Left renal pelvis (tissue), 4 donors: Measurements from ENCODE around the gene IKZF1. TPM values are rescaled to one million over a fixed set of nuclear protein-coding genes. Genes with fewer than 3 reads are reported as not detected.

ENCODE experiments used
- DNase-seq, 4 donors: peaks; one replicate each; pipeline ENCODE4 v3.0.0-alpha.2; 2013; ENCODE audit warnings: low read depth in 4 of 4, low spot score in 3 of 4
- polyA plus RNA-seq, 4 donors: library from polyadenylated mRNA; unstranded; fragments of 120-200 nt; gene quantifications; one replicate each; pipeline ENCODE4 v1.2.1, GENCODE V29; 2013; ENCODE audit not compliant: insufficient read length in 4 of 4

The IKZF1 gene
- 1 to 10 TPM in 3 of 4 donors, under 1 TPM in 1; 0.98 to 3.1 (median 2.1) TPM for polyA plus RNA-seq

DNA sequence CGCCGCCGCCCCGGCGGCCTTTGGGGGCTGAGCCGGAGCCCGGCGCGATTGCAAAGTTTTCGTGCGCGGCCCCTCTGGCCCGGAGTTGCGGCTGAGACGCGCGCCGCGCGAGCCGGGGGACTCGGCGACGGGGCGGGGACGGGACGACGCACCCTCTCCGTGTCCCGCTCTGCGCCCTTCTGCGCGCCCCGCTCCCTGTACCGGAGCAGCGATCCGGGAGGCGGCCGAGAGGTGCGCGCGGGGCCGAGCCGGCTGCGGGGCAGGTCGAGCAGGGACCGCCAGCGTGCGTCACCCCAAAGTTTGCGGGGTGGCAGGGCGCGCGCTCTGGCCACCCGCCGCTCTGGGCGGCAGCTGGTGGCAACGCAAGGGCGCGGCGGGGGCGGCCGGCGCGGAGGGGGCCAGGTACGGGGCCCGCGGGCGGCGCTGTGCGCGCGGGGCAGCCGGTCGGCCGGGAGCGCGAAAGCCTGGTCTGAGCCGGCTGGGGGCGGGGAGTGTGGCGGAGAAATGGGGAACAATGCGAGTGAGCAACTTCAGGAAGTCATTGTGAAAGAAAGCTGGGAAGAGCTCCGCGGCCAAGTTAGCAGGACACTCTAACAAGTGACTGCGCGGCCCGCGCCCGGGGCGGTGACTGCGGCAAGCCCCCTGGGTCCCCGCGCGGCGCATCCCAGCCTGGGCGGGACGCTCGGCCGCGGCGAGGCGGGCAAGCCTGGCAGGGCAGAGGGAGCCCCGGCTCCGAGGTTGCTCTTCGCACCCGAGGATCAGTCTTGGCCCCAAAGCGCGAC is at the start of gene IKZF1:
Gene IKZF1 (plus strand): TSS at position 588 of the 782 bp plus-strand sequence. CDS start 14,346 bp downstream, outside the sequence.
- DNase-seq, result no peak

- DNase-seq, result no peak
Observed at GRCh38 chr7:50261593-50261992, 42.9 kb upstream of the IKZF1 start.

GRCh38 chr7:50262446-50262845 is 42.1 kb upstream of the IKZF1 start:
- no peak for DNase-seq

DNA sequence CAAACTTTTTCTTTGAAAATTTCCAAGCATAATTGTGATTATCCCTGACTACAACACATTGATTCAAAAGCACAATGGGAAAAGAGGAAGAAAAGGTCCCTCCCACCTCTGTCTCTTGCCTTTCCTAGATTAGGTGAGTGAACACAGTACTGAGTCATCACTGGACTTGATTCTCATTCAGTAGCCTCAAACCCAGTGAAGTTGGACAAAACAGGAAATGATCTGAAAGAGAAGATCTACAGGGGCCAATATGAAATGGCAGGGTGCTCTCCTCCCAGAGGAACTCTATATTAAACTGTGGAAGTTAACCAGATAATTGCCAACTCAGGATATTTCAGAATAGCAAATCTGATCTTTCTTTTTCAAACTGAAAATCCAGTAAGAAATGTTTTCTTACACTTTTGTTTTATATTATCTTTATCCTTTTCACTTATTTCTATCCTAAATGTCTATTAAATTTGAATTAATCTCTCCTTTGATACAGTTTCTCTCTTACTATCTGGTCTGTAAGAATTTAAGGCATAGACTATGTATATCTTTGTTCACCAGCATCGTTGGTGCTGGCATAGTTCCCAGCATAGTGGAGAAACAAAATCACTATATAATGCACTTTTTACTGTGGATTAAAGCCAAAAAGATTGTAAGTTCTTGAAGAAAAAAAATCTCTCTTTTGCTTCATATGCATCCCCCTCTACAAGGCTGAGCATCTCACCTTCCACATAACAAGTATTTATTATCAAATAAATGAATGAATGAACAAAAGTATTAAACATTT is 41.4 kb upstream of the IKZF1 start:
- DNase-seq, result no peak

- DNase-seq, result no peak
Observed at GRCh38 chr7:50264908-50265307, 39.6 kb upstream of the IKZF1 start.

DNA sequence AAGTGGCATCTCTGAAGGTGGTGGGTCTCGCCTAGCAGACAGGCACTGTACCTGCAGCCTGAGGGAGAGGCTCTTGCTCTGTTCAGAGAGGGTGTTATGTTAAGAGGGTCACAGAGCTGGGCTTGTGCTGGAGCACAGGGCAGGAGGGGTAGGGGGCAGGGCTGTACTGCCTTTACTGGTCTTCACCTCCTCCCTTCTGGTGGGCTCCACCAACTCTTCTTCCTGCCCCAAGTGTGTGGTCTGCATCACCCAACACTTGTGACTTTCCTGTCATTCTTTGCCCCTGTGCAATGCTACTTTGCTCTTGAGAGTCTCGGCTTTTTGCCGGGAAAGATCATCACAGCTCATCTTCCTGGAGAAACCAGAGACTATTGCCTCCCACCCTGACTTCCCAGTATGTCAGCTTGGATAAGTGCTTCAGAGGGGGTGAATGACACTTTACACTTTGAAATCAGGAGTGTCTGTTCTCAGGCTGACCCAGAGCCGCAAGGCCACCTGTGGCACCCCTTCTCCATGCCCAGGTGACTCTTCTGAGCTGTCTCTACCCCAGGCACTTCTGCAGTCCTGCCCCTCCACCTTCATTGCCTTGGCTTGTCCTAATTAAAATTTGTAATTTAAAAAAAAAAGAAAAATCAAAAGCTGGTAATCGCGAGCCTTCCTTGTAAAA is 38.4 kb upstream of the IKZF1 start:
- no peak for DNase-seq

DNA sequence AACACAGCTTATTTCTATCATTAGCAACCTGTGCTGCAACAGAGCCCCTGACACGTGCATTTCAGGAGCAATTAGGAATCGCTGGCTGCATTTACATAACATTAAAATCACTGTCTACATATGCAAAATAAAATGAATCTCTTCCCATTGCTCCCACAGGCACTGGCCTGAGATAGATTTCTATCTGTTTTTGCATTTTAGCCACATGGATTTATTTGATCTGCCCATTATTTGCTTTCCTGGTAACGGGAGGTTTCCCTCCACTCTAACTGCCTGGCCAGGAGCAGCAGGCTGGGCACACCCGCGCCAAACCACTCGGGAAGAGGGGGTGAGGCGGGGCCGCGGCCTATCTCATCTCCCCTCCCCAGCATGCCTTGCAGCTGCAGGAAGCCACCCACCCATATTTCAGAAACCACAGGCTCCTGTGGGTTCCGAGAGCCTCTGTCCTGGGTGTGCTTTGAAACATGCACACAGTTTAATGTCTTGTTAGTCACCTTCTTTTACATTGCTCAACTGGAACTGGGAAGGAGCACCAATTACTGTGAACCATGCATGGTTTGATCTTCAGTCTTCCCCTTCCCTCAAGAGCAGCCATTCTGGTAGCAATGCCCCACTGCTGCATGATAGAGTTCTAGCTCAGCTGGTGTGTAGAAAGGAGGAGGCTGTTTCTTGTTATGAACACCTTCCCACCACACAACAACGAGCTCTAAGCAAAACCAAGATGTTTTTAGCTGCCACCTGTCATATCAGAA is 37.7 kb upstream of the IKZF1 start:
- DNase-seq, result no peak

GRCh38 chr7:50267525-50268041 is 36.9 kb upstream of the IKZF1 start:
- DNase-seq, result no peak

GRCh38 chr7:50268223-50268622 is 36.3 kb upstream of the IKZF1 start:
- no peak for DNase-seq

DNA sequence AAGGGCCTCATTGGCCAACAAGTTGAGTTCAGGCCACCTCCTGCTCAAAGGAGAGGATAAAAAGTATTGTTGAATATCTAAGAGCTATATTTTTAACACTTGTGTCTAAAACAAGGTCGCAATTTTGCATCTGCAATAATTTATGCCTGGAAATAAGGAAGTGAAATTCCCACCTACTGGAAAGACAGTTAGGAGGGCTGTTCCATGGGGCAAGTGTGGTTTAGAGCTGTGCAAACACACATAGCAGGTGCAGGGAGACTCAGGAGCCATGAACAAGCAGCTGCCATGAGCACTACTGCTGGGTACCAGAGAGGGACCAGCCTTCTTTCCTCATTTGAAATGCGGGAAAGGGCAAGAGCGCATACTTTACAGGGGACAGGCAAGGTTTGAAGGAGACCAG is 35.5 kb upstream of the IKZF1 start:
- no peak for DNase-seq

DNA sequence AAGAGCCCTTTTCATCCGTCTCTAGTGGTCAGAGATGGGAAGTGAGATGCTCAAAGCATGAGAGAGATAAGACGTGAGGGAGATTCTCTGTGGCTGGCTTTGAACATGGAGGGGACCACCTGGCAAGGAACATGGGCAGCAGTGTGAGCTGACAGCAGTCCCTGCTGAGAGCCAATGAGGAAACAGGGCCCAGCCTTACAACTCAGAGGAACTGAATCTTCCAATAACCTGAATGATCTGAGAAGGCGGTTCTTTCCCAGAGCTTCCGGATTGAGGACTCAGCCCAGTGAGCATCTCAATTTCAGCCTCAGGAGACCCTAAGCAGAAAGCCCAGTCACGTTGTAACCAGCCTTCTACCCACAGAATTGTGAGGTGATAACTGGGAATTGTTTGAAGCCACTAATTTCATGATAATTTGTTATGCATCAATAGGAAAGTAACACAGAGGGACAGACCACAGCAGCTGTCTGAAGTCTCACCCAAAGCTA is 33.9 kb upstream of the IKZF1 start:
- DNase-seq, result no peak

GRCh38 chr7:50272808-50273207 is 31.7 kb upstream of the IKZF1 start:
- no peak for DNase-seq

DNA sequence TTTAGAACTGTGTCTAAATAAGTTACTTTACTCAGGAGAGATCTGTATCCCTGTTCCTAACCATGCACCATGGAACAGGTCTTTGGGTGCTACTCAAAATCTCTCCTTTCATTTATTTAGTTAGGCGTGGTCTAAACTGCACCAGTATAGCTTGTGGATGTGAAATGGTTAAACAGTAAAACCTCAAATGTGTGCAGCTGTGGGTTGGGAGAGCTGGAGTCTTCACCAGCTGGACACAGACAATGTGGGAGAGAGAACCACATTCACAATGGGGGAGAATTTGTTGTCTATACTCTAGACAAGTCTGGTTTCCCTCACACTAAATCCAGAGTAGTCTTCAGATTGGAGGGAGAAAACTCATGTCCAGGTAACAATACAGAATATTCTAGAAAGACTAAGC is 31.2 kb upstream of the IKZF1 start:
- no peak for DNase-seq

GRCh38 chr7:50273870-50274269 is 30.6 kb upstream of the IKZF1 start:
- no peak for DNase-seq

DNA sequence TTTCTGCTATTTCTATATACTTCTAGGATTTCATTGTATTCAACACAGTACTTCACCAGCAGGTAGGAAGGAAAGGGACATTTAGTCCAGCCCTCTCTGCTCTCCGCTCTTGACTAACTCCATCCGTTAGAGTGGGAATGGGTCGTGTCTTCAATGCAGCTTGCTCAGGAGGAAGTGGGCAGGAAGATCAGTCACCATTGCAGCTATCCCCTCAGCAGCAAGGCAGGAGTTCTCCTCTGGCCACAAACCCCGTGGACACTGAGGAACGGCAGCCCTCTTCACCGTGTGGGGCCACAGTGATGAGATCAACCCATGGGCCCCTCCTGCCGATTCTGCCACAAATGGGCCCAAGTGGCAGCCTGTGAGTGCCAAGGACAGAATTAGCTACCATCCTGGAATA is 30.2 kb upstream of the IKZF1 start:
- DNase-seq, result no peak

DNA sequence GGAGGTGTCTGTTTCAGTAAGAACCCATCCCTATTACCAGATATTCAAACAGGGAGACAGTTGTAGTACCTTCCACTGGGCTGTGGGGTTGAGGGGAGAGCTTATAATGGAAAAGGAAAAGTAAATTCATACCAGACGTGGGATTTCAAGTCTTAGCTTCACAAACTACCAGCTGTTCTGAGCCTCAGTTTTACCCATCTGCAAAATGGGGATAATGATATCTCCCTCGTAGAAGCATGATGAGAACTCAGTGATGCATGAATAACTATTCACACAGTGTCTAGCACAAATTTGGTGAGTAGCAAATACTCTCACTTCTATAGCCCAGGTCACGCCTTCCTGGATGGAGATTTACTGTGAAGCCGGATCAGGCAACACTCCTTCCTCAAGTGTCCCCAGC is 29.1 kb upstream of the IKZF1 start:
- DNase-seq, result no peak

- DNase-seq, result no peak
Observed at GRCh38 chr7:50276483-50276882, 28.0 kb upstream of the IKZF1 start.

GRCh38 chr7:50278120-50278519 is 26.4 kb upstream of the IKZF1 start:
- DNase-seq, result no peak

- DNase-seq, result no peak
Observed at GRCh38 chr7:50281680-50282445, 22.7 kb upstream of the IKZF1 start.
